ENCODE results near the gene SIGLEC11.

- TF ChIP-seq CTCF (IDR thresholded peaks at IDR 0.05) = no peak
- no peak for TF ChIP-seq POLR2A (IDR thresholded peaks at IDR 0.05)
Measured at GRCh38 chr19:49971991-49972411, 11.0 kb upstream of the SIGLEC11 start.
